ENCODE measurements around the gene CCT5.

- TF ChIP-seq POLR2AphosphoS5 (IDR thresholded peaks at IDR 0.05), result no peak
- no peak for TF ChIP-seq CTCF (IDR thresholded peaks at IDR 0.05)
Observed at GRCh38 chr5:10244342-10244944, 5.6 kb upstream of the CCT5 start.
